H1 (cell line): Measurements from ENCODE around the gene SEH1L. TPM values are rescaled to one million over a fixed set of nuclear protein-coding genes. Genes with fewer than 3 reads are reported as not detected.

Experiments
- CTCF ChIA-PET: fragments of 300-600 bp; sonication (Branson Sonifier 250); formaldehyde crosslinking; loops from one replicate; lab custom pipeline; 2021; ENCODE audit not compliant: partially characterized antibody; lab: Charles Lee
- POLR2A ChIA-PET: fragments of 300-600 bp; sonication (Branson Sonifier 250); formaldehyde crosslinking; loops from one replicate; lab custom pipeline; 2021; ENCODE audit warnings: inconsistent platforms; ENCODE audit not compliant: partially characterized antibody; lab: Charles Lee
- DNase-seq, 2 experiments: peaks; one replicate each; pipeline versions ENCODE4 v3.0.0 to v3.0.0-alpha.2; 2010 to 2022; ENCODE audit warnings: low spot score in 2 of 2, low read depth in 1 of 2, mixed read lengths in 1 of 2
- FAIRE-seq: peaks from 2 replicates; lab custom pipeline; 2011; peaks lifted over from hg19 to GRCh38; lab: Jason Lieb, UNC
- H2AFZ ChIP-seq: 2 replicates; pipeline ENCODE4 v1.8.1; 2012; ENCODE audit warnings: low read length, inconsistent platforms
- H2AK5ac ChIP-seq: 2 replicates; pipeline ENCODE4 v1.6.1; 2013; ENCODE audit warnings: low read depth, low read length
- H2BK120ac ChIP-seq: replicated peaks from 2 replicates; pipeline ENCODE3; 2013; ENCODE audit warnings: low read depth, low read length, inconsistent platforms
- H2BK12ac ChIP-seq: 2 replicates; pipeline ENCODE4 v1.6.1; 2013; ENCODE audit warnings: low read depth, low read length
- H2BK15ac ChIP-seq: 2 replicates; pipeline ENCODE4 v1.6.1; 2013; ENCODE audit warnings: low read length
- H2BK20ac ChIP-seq: 2 replicates; pipeline ENCODE4 v1.6.1; 2013; ENCODE audit warnings: low read length
- H2BK5ac ChIP-seq: 2 replicates; pipeline ENCODE4 v1.6.1; 2013; ENCODE audit warnings: low read depth, low read length
- H3K14ac ChIP-seq: 2 replicates; pipeline ENCODE4 v1.6.1; 2013; ENCODE audit warnings: inconsistent platforms; ENCODE audit not compliant: insufficient read length
- H3K18ac ChIP-seq: 2 replicates; pipeline ENCODE4 v1.6.1; 2013; ENCODE audit warnings: low read length; ENCODE audit errors: extremely low read depth
- H3K23ac ChIP-seq: 2 replicates; pipeline ENCODE4 v1.6.1; 2013; ENCODE audit warnings: inconsistent platforms; ENCODE audit not compliant: insufficient read length
- H3K23me2 ChIP-seq: 2 replicates; pipeline ENCODE4 v1.6.1; 2013; ENCODE audit warnings: low read depth, low read length
- H3K27ac ChIP-seq: 2 replicates; pipeline ENCODE4 v1.6.1; 2011; ENCODE audit warnings: low read depth, low read length, inconsistent platforms
- H3K27me3 ChIP-seq, 4 experiments: replicated peaks in 1 of 4; 1 replicate in 1 of 4; 2 replicates in 3 of 4; pipeline versions ENCODE4 v1.6.1 to v1.8.1; 2011 to 2013; ENCODE audit warnings: low read length in 3 of 4, mild to moderate bottlenecking in 3 of 4, inconsistent platforms in 2 of 4, mixed read lengths in 2 of 4, moderate library complexity in 1 of 4; ENCODE audit not compliant: control insufficient read depth in 3 of 4, insufficient read depth in 3 of 4; ENCODE audit errors: extremely low read depth in 1 of 4
- H3K36me3 ChIP-seq, 4 experiments: 2 replicates each; pipeline versions ENCODE4 v1.6.1 to v1.8.1; 2011 to 2013; ENCODE audit warnings: mild to moderate bottlenecking in 4 of 4, low read length in 3 of 4, moderate library complexity in 2 of 4, control low read depth in 1 of 4, inconsistent platforms in 1 of 4; ENCODE audit not compliant: insufficient read depth in 4 of 4, control insufficient read depth in 2 of 4
- H3K4ac ChIP-seq: replicated peaks from 2 replicates; pipeline ENCODE3; 2013; ENCODE audit warnings: low read length, low read depth, mixed read lengths, inconsistent platforms; ENCODE audit not compliant: insufficient read length
- H3K4me1 ChIP-seq, 4 experiments: replicated peaks in 1 of 4; 1 replicate in 1 of 4; 2 replicates in 3 of 4; pipeline versions ENCODE4 v1.6.1 to v1.8.1; 2011 to 2013; ENCODE audit warnings: low read length in 3 of 4, inconsistent platforms in 2 of 4, mixed read lengths in 1 of 4; ENCODE audit not compliant: insufficient read depth in 4 of 4, control insufficient read depth in 3 of 4
- H3K4me2 ChIP-seq, 2 experiments: 2 replicates each; pipeline versions ENCODE4 v1.6.1 to v1.8.1; 2011 to 2013; ENCODE audit warnings: low read depth in 2 of 2, low read length in 2 of 2, control low read depth in 1 of 2, inconsistent platforms in 1 of 2, mild to moderate bottlenecking in 1 of 2; ENCODE audit not compliant: insufficient read depth in 1 of 2
- H3K4me3 ChIP-seq, 4 experiments: fragments of 200-600, 300-600 bp in 1 of 4; sonication (generic), shearing (Covaris generic), sonication (Bioruptor Twin) in 1 of 4; 2 replicates each; pipeline versions ENCODE4 v1.5.1 to v1.8.1; 2011 to 2016; ENCODE audit warnings: low read length in 4 of 4, low read depth in 3 of 4, control low read depth in 2 of 4, inconsistent platforms in 2 of 4, mild to moderate bottlenecking in 2 of 4, mixed read lengths in 1 of 4, moderate library complexity in 1 of 4; ENCODE audit not compliant: insufficient read depth in 2 of 4; ENCODE audit errors: extremely low read depth in 1 of 4
- H3K56ac ChIP-seq: replicated peaks from 2 replicates; pipeline ENCODE3; 2013; ENCODE audit warnings: low read depth, mild to moderate bottlenecking, mixed read lengths, low read length, inconsistent platforms; ENCODE audit not compliant: insufficient read length
- H3K79me1 ChIP-seq: 2 replicates; pipeline ENCODE4 v1.6.1; 2013; ENCODE audit warnings: low read depth, low read length, control low read depth
- H3K79me2 ChIP-seq, 2 experiments: 2 replicates each; pipeline versions ENCODE4 v1.6.1 to v1.8.1; 2012 to 2013; ENCODE audit warnings: low read length in 2 of 2, mild to moderate bottlenecking in 2 of 2, inconsistent platforms in 1 of 2; ENCODE audit not compliant: insufficient read depth in 2 of 2, control insufficient read depth in 1 of 2
- H3K9ac ChIP-seq, 4 experiments: replicated peaks in 1 of 4; 1 replicate in 1 of 4; 2 replicates in 3 of 4; pipeline versions ENCODE4 v1.6.1 to v1.8.1; 2011 to 2013; ENCODE audit warnings: low read depth in 3 of 4, low read length in 3 of 4, control low read depth in 2 of 4, mild to moderate bottlenecking in 2 of 4, moderate library complexity in 2 of 4, inconsistent platforms in 1 of 4; ENCODE audit errors: extremely low read depth in 1 of 4
- H3K9me3 ChIP-seq, 2 experiments: 2 replicates each; pipeline versions ENCODE4 v1.6.1 to v1.8.1; 2012 to 2013; ENCODE audit warnings: mild to moderate bottlenecking in 2 of 2, moderate library complexity in 2 of 2, control low read depth in 1 of 2, inconsistent platforms in 1 of 2, low read depth in 1 of 2, low read length in 1 of 2, mixed read lengths in 1 of 2; ENCODE audit not compliant: insufficient read depth in 2 of 2
- H4K20me1 ChIP-seq, 2 experiments: replicated peaks in 1 of 2; 2 replicates each; pipeline versions ENCODE3 to v1.8.1; 2011 to 2013; ENCODE audit warnings: inconsistent platforms in 2 of 2, low read length in 2 of 2, mild to moderate bottlenecking in 1 of 2; ENCODE audit not compliant: insufficient read depth in 2 of 2, control insufficient read depth in 1 of 2
- H4K5ac ChIP-seq: 2 replicates; pipeline ENCODE4 v1.6.1; 2013; ENCODE audit warnings: low read length, low read depth, mixed read lengths, inconsistent platforms; ENCODE audit not compliant: insufficient read length
- H4K8ac ChIP-seq: 2 replicates; pipeline ENCODE4 v1.8.0; 2013; ENCODE audit warnings: mild to moderate bottlenecking, moderate library complexity, low read length, inconsistent platforms; ENCODE audit not compliant: insufficient read depth; ENCODE audit errors: extremely low read depth
- H4K91ac ChIP-seq: replicated peaks from 2 replicates; pipeline ENCODE3; 2013; ENCODE audit warnings: low read length, mixed read lengths, inconsistent platforms; ENCODE audit not compliant: insufficient read length
- BRCA1 ChIP-seq: IDR thresholded peaks from 2 replicates; pipeline ENCODE4 v1.6.1; 2012; ENCODE audit warnings: low read depth, low read length, improper control_type of control experiment
- CBX8 ChIP-seq: fragments of 300-800, 300-1000 bp; sonication (generic); IDR thresholded peaks from 2 replicates; pipeline ENCODE4 v1.7.1; 2016; ENCODE audit warnings: low read depth, low read length, borderline replicate concordance
- CTBP2 ChIP-seq: IDR thresholded peaks from 2 replicates; pipeline ENCODE4 v1.7.0; 2011; ENCODE audit warnings: borderline replicate concordance, mild to moderate bottlenecking, moderate library complexity, mixed read lengths, low read length; ENCODE audit not compliant: insufficient read depth, insufficient read length
- MAFK ChIP-seq: IDR thresholded peaks from 2 replicates; pipeline ENCODE4 v1.6.1; 2012; ENCODE audit warnings: low read depth, mild to moderate bottlenecking, improper control_type of control experiment, low read length
- RXRA ChIP-seq: IDR thresholded peaks from 2 replicates; pipeline ENCODE4 v1.6.1; 2011; ENCODE audit warnings: low read depth, mild to moderate bottlenecking, low read length, moderate library complexity; ENCODE audit not compliant: insufficient read depth
- TAF1 ChIP-seq: IDR thresholded peaks from 2 replicates; pipeline ENCODE4 v1.6.1; 2011; ENCODE audit warnings: mild to moderate bottlenecking, low read depth, low read length
- WGBS, 2 experiments: shearing (Covaris generic) in 1 of 2; methylation state at CpG; one replicate each; pipeline versions ENCODE4 v1.1.6 to v1.1.7; 2013 to 2015; ENCODE audit warnings: low lambda C conversion rate in 2 of 2, mixed read lengths in 2 of 2, inconsistent platforms in 1 of 2, low coverage in 1 of 2, missing lambda C conversion rate in 1 of 2; ENCODE audit not compliant: insufficient replicate concordance in 2 of 2, insufficient coverage in 1 of 2, insufficient read length in 1 of 2; ENCODE audit errors: extremely low coverage in 1 of 2, missing lambda C conversion rate in 1 of 2; 5-methylcytosine and 5-hydroxymethylcytosine counted together
- polyA plus RNA-seq, 7 experiments: library from polyadenylated mRNA; depleted of rRNA in 3 of 7; stranded (reverse) in 5 of 7; unstranded in 2 of 7; fragments of >200 nt in 5 of 7; fragments of 200-250 nt in 2 of 7; gene quantifications; 1 replicate in 5 of 7; 2 replicates in 1 of 7; 4 replicates in 1 of 7; pipeline versions ENCODE4 v1.2.1 to v1.2.3, GENCODE V29; 2011 to 2013; ENCODE audit warnings: missing spikeins in 2 of 7, mixed read lengths in 2 of 7
- total RNA-seq: library from RNA; stranded (reverse); fragmentation: NEBNext Ultra II Directional; extraction: Animal tissue kit (Norgen Biotek cat#: 25700); gene quantifications from 2 replicates; pipeline ENCODE4 v1.2.1, GENCODE V29; 2021
- TF ChIP-seq, protein P1 (sequence below): IDR thresholded peaks from 2 replicates; pipeline ENCODE4 v1.6.1; 2012; ENCODE audit warnings: inconsistent platforms
- TF ChIP-seq, protein P2 (sequence below), 3 experiments: IDR thresholded peaks; 1 replicate in 2 of 3; 2 replicates in 1 of 3; pipeline versions ENCODE4 v1.5.1 to v1.6.1; 2011; ENCODE audit warnings: low read length in 3 of 3, mild to moderate bottlenecking in 3 of 3, inconsistent platforms in 2 of 3, low read depth in 1 of 3, moderate library complexity in 1 of 3; ENCODE audit not compliant: insufficient read depth in 1 of 3; ENCODE audit errors: control extremely low read depth in 1 of 3

Gene SEH1L
- total and polyA plus RNA-seq, 2 of the 8 experiments (the other 6 are each of a cell fraction or from before 2014, with no cell fraction given), result 41.7 to 96.7 TPM

DNA sequence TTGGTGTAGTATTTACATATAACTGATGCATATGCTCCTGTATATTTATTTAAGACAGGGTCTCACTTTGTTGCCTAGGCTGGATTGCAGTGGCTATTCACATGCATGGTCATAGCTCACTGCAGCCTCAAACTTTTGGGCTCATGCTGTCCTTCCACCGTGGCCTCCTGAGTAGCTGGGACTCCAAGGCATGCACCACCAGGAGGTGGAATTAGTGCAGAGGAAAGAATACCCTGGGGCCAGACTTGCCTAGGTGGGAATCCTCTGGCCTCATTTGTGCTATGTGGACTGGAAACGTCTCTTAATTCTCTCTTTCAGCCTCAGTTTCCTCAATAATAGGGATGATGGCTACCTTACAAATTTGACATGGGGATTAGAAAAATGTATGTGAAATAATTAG lies 45.6 kb downstream of the SEH1L start:
- peaks cover 1 to 2% of the 10 kb centered on the region in 2 experiments for H4K20me1 ChIP-seq
- no peak overlapping the region for H3K56ac ChIP-seq
- H2AFZ ChIP-seq, result no peak overlapping the region
- H2BK15ac ChIP-seq, result no peak overlapping the region
- TF ChIP-seq CTBP2, result no peak
- TF ChIP-seq MAFK, result no peak
- TF ChIP-seq, protein P1, sequence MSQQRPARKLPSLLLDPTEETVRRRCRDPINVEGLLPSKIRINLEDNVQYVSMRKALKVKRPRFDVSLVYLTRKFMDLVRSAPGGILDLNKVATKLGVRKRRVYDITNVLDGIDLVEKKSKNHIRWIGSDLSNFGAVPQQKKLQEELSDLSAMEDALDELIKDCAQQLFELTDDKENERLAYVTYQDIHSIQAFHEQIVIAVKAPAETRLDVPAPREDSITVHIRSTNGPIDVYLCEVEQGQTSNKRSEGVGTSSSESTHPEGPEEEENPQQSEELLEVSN, result no peak
- TF ChIP-seq CBX8, result no peak
- no peak for TF ChIP-seq BRCA1
- TF ChIP-seq TAF1, result no peak
- TF ChIP-seq RXRA, result no peak
- TF ChIP-seq, protein P2, sequence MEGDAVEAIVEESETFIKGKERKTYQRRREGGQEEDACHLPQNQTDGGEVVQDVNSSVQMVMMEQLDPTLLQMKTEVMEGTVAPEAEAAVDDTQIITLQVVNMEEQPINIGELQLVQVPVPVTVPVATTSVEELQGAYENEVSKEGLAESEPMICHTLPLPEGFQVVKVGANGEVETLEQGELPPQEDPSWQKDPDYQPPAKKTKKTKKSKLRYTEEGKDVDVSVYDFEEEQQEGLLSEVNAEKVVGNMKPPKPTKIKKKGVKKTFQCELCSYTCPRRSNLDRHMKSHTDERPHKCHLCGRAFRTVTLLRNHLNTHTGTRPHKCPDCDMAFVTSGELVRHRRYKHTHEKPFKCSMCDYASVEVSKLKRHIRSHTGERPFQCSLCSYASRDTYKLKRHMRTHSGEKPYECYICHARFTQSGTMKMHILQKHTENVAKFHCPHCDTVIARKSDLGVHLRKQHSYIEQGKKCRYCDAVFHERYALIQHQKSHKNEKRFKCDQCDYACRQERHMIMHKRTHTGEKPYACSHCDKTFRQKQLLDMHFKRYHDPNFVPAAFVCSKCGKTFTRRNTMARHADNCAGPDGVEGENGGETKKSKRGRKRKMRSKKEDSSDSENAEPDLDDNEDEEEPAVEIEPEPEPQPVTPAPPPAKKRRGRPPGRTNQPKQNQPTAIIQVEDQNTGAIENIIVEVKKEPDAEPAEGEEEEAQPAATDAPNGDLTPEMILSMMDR (IDR thresholded peaks at IDR 0.05; ENCODE audit: control extremely low read depth in 1 of 3, insufficient read depth in 1 of 3, low read depth in 1 of 3, low read length in 3 of 3), result no peak
- TF ChIP-seq, all 59 proteins: peak for 0
- POLR2A ChIA-PET, result no interaction called here
- Histone ChIP-seq H3K36me3 (0 out of 8 replicates have a peak, but pooled peaks cover 0 to 2% (median 0%) of the 10 kb centered on the region in 4 experiments), H3K79me1 (peaks cover 23% of the 10 kb centered on the region), H2BK20ac (no peak overlapping the region), H3K4me3 (no peak overlapping the region), H3K27ac (no peak overlapping the region), H3K27me3 (no peaks in the 10 kb centered on the region), H2AK5ac (no peak overlapping the region), H3K18ac (no peak overlapping the region), H3K9ac (no peak overlapping the region), H3K4me1 (peaks cover 2 to 12% (median 3%) of the 10 kb centered on the region in 4 experiments; a peak in 4 of 7 replicates), H3K23ac (no peak overlapping the region), H4K8ac (no peak overlapping the region), H4K91ac (no peak overlapping the region), H3K79me2 (peaks cover 31 to 66% of the 10 kb centered on the region in 2 experiments), H2BK5ac (no peak overlapping the region), H2BK12ac (no peak overlapping the region), H3K4me2 (peak overlapping the region in 1 of 2 experiments; percentile 85; a peak in 1 of 4 replicates), H4K5ac (no peak overlapping the region), H3K14ac (no peak overlapping the region), H3K23me2 (peaks cover 17% of the 10 kb centered on the region), H3K4ac (no peak overlapping the region), H2BK120ac (no peak overlapping the region), H3K9me3 (no peaks in the 10 kb centered on the region)
- CTCF ChIA-PET, result interaction anchor here (0.6 kb wide), 1 partner anchor 12 kb away, joined by 3 read pairs; no protein-coding TSS in a partner anchor
- WGBS, 2 experiments, result 74% methylated on average over 2 of the region's 2 CpGs; no CpG with 5 or more reads in 1 of the 2 experiments
- FAIRE-seq, result no peak
- DNase-seq, result no peak
